ENCODE measurements around the gene KLHDC10.
"Not testable (repeated sequence)": the region's sequence is repeated elsewhere in the genome, so short reads cannot be mapped to it uniquely, and the experiment has no call there.

The KLHDC10 gene

GRCh38 chr7:130141161-130141883 lies 71.0 kb downstream of the KLHDC10 start:
- peak; percentile 50 for ATAC-seq (replicated peaks; ENCODE audit: extremely low read depth, poor library complexity, severe bottlenecking)
- no peak overlapping the region for H3K27ac Mint-ChIP-seq (ENCODE audit: low read depth)
- no peaks in the 10 kb centered on the region for H3K9me3 Mint-ChIP-seq
- peaks cover 6% of the 10 kb centered on the region for H3K36me3 Mint-ChIP-seq (ENCODE audit: insufficient read depth)
- peaks cover 13% of the 10 kb centered on the region for H3K4me1 Mint-ChIP-seq
- H3K27me3 Mint-ChIP-seq, result no peaks in the 10 kb centered on the region
- peak overlapping the region; percentile 60 for H3K4me3 Mint-ChIP-seq
- DNase-seq (ENCODE audit: low spot score in 2 of 2), result no peak

DNA sequence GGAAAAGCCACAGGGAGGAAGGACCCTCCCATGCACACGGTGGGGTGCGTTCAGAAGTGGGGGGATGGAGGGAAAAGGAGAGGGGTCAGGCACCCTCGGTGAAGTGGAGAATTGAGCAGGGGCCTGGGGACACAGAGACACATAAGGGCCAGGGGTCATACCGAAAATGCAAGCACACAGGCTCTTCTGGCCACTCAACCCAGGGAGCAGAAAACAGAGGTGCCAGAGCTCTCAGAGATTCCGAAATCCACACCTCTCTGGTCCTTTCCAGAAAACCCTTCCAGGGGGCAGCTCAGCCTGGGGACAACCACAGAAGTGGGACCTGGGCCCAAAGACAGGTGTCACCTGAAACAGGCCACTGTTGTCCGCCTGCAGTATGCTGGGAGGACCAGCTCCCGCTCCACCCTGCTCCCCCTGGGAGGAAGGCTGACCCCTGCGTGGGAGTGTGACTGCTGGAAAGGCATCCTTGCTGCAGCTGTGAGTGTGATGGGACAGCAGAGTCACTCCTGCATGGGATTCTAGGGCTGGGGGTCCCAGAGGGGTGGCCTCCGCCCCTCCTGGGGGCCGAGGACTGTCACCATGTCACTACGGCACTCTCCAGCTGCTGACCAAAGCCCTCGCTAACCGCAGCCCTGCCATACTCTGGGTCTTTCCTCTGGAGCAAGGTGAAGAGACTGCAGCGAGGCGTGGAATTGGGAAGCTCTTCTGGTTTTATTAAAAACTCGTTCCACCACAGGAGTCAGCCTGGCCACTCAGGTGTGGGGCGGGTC lies 71.7 kb downstream of the KLHDC10 start:
- Mint-ChIP-seq H3K4me3 (peak overlapping the region; percentile 60), H3K4me1 (peaks cover 10% of the 10 kb centered on the region), H3K9me3 (no peaks in the 10 kb centered on the region), H3K36me3 (ENCODE audit: insufficient read depth) (peaks cover 6% of the 10 kb centered on the region), H3K27ac (ENCODE audit: low read depth) (no peak overlapping the region), H3K27me3 (no peaks in the 10 kb centered on the region)
- no peak for ATAC-seq (replicated peaks; ENCODE audit: extremely low read depth, poor library complexity, severe bottlenecking)
- no peak for DNase-seq (ENCODE audit: low spot score in 2 of 2)

DNA sequence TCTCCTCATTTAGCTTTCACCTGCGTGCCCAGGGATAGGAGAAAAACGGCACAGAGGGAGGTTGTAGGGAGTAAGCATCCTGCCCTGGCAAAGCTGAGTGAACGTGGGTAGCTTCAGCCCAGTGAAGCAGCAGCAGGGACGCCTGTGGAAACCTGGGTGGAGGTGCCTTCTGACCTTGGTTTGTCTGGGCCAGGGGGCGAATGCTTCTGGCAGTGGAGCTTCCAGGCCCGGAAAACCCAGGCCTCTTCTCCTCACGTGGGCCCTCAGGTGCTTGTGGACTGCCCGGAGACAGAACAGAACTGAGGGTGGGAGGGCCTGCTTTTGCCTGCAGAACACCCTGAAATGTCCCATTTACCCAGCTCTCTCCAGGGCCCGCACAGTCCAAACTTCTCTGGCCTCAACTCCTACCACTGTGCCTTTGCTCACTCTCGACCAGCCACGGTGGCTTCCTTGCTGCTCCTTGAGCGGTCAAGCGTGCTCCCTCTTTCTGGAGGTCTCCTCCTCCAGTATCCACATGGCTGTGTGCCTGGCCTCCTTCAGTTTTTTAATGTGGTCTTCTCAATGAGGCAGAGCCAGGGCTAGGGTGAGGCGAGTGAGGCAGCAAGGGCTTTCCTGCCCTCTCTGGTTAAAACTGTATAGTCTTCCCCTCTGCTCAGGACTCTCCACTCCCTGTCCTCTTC lies 72.5 kb downstream of the KLHDC10 start:
- H3K4me3 Mint-ChIP-seq, result no peak overlapping the region
- H3K9me3 Mint-ChIP-seq, result no peaks in the 10 kb centered on the region
- DNase-seq (ENCODE audit: low spot score in 2 of 2) (no peak), ATAC-seq (replicated peaks; ENCODE audit: extremely low read depth, poor library complexity, severe bottlenecking) (no peak)
- H3K27ac Mint-ChIP-seq (ENCODE audit: low read depth), result no peak overlapping the region
- peaks cover 6% of the 10 kb centered on the region for H3K36me3 Mint-ChIP-seq (ENCODE audit: insufficient read depth)
- H3K27me3 Mint-ChIP-seq, result no peaks in the 10 kb centered on the region
- H3K4me1 Mint-ChIP-seq, result peaks cover 10% of the 10 kb centered on the region

GRCh38 chr7:130143334-130143732 lies 73.0 kb downstream of the KLHDC10 start:
- ATAC-seq (replicated peaks; ENCODE audit: extremely low read depth, poor library complexity, severe bottlenecking) (no peak), DNase-seq (ENCODE audit: low spot score in 2 of 2) (no peak)
- Mint-ChIP-seq H3K4me1 (peaks cover 10% of the 10 kb centered on the region), H3K27ac (ENCODE audit: low read depth) (no peak overlapping the region), H3K9me3 (no peaks in the 10 kb centered on the region), H3K36me3 (ENCODE audit: insufficient read depth) (peaks cover 8% of the 10 kb centered on the region), H3K27me3 (no peaks in the 10 kb centered on the region), H3K4me3 (no peak overlapping the region)

GRCh38 chr7:130143986-130144311 lies 73.6 kb downstream of the KLHDC10 start:
- Mint-ChIP-seq H3K4me1 (peaks cover 10% of the 10 kb centered on the region), H3K9me3 (no peaks in the 10 kb centered on the region), H3K27ac (ENCODE audit: low read depth) (no peak overlapping the region), H3K4me3 (no peak overlapping the region), H3K36me3 (ENCODE audit: insufficient read depth) (peaks cover 8% of the 10 kb centered on the region), H3K27me3 (no peaks in the 10 kb centered on the region)
- DNase-seq (ENCODE audit: low spot score in 2 of 2) (no peak), ATAC-seq (replicated peaks; ENCODE audit: extremely low read depth, poor library complexity, severe bottlenecking) (no peak)

- no peaks in the 10 kb centered on the region for H3K27me3 Mint-ChIP-seq
- no peak for DNase-seq (ENCODE audit: low spot score in 2 of 2)
- no peak overlapping the region for H3K27ac Mint-ChIP-seq (ENCODE audit: low read depth)
- ATAC-seq (replicated peaks; ENCODE audit: extremely low read depth, poor library complexity, severe bottlenecking), result no peak
- H3K4me3 Mint-ChIP-seq, result no peak overlapping the region
- H3K36me3 Mint-ChIP-seq (ENCODE audit: insufficient read depth), result peaks cover 5% of the 10 kb centered on the region
- H3K4me1 Mint-ChIP-seq, result peaks cover 10% of the 10 kb centered on the region
- no peaks in the 10 kb centered on the region for H3K9me3 Mint-ChIP-seq
Measured at GRCh38 chr7:130144312-130145171, 74.2 kb downstream of the KLHDC10 start.

DNA sequence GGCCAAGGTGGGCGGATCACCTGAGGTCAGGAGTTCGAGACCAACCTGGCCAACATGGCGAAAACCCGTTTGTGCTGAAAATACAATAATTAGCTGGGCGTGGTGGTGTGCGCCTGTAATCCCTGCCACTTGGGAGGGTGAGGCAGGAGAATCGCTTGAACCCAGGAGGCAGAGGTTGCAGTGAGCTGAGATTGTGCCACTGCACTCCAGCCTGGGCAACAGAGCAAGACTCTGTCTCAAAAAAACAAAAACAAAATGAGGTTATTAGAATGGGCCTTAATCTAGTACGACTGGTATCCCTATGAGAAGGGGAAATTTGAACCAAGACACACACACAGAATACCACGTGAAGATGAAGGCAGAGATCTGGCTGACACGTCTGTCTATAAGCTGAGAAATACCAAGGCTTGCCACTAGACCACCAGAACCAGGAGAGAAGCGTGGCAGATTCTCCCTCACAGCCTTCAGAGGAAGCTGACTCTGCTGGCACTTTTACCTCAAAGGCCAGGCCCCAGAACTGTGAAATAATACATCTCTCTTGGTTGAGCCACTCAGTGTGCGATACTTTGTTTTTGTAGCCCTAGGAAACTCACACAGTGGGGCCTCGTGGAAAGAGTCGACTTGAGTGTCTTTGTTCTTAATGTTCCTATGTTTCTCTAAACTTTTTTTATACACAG lies 75.2 kb downstream of the KLHDC10 start:
- no peak overlapping the region for H3K4me3 Mint-ChIP-seq
- no peak for ATAC-seq (replicated peaks; ENCODE audit: extremely low read depth, poor library complexity, severe bottlenecking)

GRCh38 chr7:130146142-130146541 lies 75.8 kb downstream of the KLHDC10 start:
- H3K4me1 Mint-ChIP-seq; DNase-seq (ENCODE audit: low spot score in 2 of 2); H3K27me3 Mint-ChIP-seq; H3K9me3 Mint-ChIP-seq; H3K36me3 Mint-ChIP-seq (ENCODE audit: insufficient read depth); H3K27ac Mint-ChIP-seq (ENCODE audit: low read depth); H3K4me3 Mint-ChIP-seq; ATAC-seq (replicated peaks; ENCODE audit: extremely low read depth, poor library complexity, severe bottlenecking): not testable (repeated sequence)

More for the DNA sequence above, 75.2 kb downstream of the KLHDC10 start:
- no peaks in the 10 kb centered on the region for H3K27me3 Mint-ChIP-seq
- H3K27ac Mint-ChIP-seq (ENCODE audit: low read depth), result no peak overlapping the region
- peaks cover 7% of the 10 kb centered on the region for H3K36me3 Mint-ChIP-seq (ENCODE audit: insufficient read depth)
- H3K4me1 Mint-ChIP-seq, result peaks cover 10% of the 10 kb centered on the region
- H3K9me3 Mint-ChIP-seq, result no peaks in the 10 kb centered on the region
- no peak for DNase-seq (ENCODE audit: low spot score in 2 of 2)

DNA sequence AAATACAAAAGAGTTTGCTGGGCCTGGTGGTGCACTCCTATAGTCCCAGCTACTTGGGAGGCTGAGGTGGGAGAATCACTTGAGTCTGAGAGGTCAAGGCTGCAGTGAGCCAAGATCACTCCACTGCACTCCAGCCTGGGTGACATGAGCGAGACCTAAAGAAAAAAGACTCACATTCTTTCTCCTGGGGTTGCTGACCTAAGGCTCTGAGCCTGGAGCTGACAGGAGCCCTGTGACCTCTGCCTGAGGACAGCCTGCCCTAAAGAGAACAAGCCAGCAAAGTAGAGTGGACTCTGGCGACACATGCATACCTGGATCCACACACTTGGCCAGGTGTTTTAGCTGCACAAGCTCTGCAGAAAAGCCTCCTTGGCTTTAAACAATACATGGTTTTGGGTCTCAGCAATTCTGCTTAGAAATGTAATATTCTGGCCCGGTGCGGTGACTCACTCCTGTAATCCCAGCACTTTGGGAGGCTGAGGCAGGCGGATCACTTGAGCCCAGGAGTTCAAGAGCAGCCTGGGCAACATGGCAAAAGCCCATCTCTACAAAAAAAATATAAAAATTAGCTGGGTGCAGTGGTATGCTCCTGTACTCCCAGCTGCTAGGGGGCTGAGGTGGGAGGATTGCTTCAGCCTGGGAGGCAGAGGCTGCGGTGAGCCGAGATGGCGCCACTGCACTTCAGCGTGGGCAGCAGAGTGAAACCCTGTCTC lies 76.5 kb downstream of the KLHDC10 start:
- Mint-ChIP-seq H3K4me3 (no peak overlapping the region), H3K4me1 (peaks cover 6% of the 10 kb centered on the region), H3K36me3 (ENCODE audit: insufficient read depth) (peaks cover 7% of the 10 kb centered on the region), H3K9me3 (no peaks in the 10 kb centered on the region), H3K27ac (ENCODE audit: low read depth) (no peak overlapping the region), H3K27me3 (no peaks in the 10 kb centered on the region)
- DNase-seq (ENCODE audit: low spot score in 2 of 2) (no peak), ATAC-seq (replicated peaks; ENCODE audit: extremely low read depth, poor library complexity, severe bottlenecking) (no peak)

DNA sequence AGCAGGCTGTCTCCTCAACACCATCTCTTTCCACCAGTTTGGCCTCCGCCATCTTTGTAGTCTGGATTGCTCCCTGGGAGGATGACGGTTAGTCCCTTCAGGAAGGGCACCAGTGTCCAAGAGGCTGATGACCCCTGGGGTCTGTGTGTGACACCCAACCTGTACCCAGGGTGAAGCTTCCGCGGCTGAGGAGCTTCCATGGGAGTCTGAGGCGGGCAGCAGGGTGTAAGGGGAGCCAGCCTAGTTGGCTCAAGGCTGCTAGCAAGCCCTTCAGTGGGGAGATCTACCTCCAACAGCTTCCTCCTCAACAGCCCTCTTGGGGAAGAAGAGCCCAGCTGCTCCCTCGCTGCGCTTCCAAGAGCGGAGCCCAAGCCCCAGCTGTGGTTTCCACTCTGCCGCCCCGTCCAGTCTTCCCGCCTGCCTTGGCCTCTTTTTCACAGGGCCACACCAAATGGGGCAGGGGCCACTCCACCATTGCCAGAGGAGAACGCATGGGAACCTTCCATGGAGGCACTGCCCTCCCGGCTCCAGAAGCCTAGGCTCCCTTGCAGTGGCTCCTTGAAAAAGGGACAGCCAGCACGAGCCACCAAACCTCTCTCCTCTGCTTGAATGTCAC lies 77.5 kb downstream of the KLHDC10 start:
- Mint-ChIP-seq H3K9me3 (no peaks in the 10 kb centered on the region), H3K27ac (ENCODE audit: low read depth) (no peak overlapping the region), H3K4me3 (no peak overlapping the region), H3K27me3 (no peaks in the 10 kb centered on the region), H3K36me3 (ENCODE audit: insufficient read depth) (peaks cover 7% of the 10 kb centered on the region), H3K4me1 (peaks cover 6% of the 10 kb centered on the region)
- no peak for ATAC-seq (replicated peaks; ENCODE audit: extremely low read depth, poor library complexity, severe bottlenecking)
- DNase-seq (ENCODE audit: low spot score in 2 of 2), result no peak

DNA sequence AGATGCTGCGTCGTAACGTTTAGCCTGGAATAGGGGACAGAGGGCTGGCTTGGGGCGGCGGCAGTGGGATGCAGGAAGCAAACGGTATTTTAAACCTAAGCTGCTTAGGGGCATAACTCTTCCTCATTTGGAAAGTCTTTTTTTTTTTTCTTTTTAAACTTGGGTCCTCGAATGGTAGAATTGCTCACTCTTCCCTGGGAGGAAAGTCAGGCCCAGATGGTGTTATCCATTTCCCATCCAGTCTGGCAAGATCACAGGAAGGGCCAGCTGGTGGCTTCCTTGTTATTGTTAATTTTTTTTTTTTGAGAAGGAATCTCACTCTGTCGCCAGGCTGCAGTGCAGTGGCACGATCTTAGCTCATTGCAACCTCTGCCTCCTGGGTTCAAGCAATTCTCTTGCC lies 78.2 kb downstream of the KLHDC10 start:
- Mint-ChIP-seq H3K27me3 (no peaks in the 10 kb centered on the region), H3K4me3 (no peak overlapping the region), H3K36me3 (ENCODE audit: insufficient read depth) (peaks cover 7% of the 10 kb centered on the region), H3K9me3 (no peaks in the 10 kb centered on the region), H3K27ac (ENCODE audit: low read depth) (no peak overlapping the region), H3K4me1 (peaks cover 6% of the 10 kb centered on the region)
- no peak for ATAC-seq (replicated peaks; ENCODE audit: extremely low read depth, poor library complexity, severe bottlenecking)
- no peak for DNase-seq (ENCODE audit: low spot score in 2 of 2)
